ENCODE data around the gene CDK18.

CDK18 gene

DNA sequence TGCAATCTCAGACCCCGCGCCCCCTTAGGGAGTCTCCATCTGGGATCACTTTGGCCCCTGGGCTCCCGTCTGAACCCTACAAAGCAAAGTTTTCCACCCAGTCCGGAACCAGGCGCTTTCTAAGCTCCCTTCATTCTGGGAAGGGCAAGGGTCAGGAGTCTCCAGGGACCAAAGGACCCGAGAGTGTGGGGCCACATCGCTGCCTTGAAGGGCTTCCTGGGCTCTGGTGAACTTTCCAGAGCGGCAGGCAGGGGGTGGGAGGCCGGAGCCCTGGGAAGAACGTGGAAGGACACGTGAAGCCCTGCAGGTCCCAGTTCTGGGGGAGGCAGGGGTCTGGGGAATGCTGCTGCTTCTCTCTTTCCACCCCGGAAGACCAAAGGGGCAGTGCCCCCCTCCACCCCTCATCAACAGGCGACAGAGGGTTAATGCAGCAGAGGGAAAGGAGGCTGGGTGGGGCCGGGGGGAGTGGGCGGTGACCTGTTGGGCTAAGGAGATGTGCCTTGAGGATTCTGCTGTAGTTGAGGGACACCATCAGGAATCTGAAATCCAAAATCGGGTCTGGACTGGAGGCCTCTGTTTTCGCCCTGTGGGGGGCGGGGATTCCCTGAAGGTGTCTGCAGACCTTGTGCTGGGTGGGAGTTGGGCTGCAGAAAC, 734 bp downstream of the CDK18 start:
- no peak for DNase-seq (ENCODE audit: low read depth in 2 of 2)

DNA sequence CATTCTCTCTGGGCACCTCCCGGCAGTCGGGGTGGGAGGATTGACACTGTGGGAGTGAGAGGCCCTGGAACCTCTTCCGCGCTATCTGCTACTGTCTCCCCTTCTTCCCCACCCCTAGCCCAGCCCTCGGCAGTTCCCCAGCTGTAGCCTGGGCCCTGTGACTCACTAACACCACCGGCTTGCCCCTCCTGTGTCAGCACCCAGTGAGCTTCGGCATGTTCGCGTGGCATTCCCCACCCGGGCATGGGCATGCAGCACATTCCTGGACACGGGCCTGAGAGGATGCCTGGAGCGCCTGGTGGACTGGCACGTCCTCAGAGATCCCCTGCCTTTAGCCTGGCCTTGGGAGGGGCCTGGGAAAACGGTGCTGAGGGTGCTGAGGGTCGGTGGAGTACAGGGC, 1.3 kb downstream of the CDK18 start:
- no peak for DNase-seq (ENCODE audit: low read depth in 2 of 2)

DNA sequence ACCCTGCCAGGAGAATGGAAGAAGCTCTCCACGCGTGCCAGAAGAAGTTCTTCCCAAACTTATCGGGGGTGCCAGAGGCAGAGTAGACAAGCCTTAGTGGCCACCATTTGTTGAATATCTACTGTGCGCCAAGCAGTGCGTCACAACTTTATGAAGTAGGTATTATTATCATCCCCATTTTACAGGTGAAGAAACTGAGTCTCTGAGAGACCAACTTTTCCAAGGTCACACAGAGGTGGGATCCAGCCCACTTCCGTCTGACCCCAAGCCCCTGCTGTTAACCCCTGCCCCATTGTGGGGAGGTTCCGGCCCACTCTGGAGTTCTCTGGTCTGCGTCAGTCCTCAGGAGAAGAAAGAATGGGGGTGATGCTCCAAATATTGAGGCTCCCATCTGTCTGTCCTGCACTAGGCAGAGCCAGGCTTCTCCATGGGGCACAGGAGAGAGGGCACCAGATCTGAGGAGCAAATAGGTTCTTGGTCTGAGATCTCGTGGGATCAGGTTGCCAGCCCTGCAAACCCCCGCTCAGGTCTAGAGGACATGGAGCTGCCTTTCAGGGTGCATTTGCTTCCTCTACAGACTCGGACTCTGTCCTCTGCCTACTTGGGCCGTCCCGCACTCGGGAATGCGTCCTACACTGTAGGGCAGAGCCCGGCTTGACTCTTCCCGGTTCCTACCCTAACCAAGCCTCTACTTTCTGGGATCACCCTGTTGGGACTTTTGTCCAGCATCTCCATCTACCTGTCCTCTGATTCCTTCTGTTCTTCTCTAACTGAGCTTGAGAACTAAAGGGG, 2.1 kb downstream of the CDK18 start:
- DNase-seq (ENCODE audit: low read depth in 2 of 2): no peak

DNA sequence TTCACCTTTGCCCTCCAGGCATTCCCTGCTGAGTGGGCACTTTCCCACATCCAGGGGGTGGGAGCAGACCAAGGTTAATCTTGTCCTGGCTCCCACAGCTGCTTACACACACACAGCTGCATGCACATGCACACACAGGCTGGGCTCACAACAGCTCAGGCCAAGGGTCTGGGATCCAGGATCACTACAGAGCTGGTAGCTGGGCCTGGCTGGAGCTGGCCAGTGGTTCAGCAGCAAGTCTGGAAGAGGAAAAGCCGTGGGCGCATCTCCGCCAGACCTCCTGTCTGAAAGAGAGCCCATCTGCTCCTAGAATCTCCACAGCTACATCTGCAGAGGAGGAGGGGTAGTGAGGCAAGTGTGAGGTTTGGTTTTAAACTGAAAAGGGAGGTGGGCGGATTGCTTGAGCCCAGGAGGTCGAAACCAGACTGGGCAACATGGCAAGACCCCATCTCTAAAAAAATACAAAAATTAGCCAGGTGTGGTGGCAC, 3.8 kb downstream of the CDK18 start:
- DNase-seq (ENCODE audit: low read depth in 2 of 2): no peak

DNA sequence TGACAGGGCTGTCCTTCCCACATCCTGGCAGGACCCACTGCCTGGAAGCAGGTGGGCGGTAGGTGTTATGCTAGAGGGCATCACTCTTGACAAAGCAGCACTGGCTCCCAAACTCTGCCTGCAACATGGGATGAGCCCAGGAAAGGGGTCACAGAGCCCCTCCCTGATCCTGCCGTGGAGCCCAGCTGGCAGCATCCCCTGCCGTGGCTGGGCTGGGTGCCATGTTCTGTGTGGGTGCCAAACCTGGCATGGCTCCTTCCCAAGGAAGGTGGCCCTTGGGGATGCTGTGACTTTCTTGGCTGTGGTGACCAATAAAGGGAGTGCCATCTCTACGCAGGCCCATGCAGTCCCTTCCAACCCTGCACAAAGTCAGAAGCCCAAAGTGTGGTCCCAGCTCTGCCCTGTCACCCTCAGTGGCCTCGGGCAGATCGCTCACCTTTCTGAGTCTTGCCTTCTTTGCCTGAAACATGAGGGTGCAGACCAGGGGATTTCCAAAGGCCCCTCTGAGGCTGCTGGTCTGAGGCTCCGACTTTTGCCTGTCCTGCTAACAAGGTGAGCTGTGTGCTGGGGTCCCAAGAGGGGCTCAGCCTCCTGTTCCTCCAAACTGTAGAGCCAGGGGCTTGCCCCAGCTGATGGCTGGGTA, 6.0 kb downstream of the CDK18 start:
- DNase-seq (ENCODE audit: low read depth in 2 of 2): no peak

DNA sequence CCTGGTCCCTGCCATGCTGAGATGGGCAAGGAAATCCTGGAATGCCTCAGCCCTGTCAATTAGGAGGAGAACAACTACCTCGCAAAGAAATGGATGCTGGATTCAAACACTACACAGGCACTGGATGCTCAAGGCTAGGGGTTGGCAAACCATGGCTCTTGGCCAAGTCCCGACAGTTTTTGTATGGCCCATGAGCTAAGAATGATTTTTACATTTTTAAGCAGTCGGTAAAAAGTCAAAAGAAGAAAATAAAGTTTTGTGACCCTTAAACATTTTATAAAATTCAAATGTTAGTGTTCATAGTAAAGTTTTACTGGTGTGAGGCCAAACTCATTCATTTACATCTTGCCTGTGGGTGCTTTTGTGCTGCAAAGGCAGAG, 6.5 kb downstream of the CDK18 start:
- no peak for DNase-seq (ENCODE audit: low read depth in 2 of 2)

DNA sequence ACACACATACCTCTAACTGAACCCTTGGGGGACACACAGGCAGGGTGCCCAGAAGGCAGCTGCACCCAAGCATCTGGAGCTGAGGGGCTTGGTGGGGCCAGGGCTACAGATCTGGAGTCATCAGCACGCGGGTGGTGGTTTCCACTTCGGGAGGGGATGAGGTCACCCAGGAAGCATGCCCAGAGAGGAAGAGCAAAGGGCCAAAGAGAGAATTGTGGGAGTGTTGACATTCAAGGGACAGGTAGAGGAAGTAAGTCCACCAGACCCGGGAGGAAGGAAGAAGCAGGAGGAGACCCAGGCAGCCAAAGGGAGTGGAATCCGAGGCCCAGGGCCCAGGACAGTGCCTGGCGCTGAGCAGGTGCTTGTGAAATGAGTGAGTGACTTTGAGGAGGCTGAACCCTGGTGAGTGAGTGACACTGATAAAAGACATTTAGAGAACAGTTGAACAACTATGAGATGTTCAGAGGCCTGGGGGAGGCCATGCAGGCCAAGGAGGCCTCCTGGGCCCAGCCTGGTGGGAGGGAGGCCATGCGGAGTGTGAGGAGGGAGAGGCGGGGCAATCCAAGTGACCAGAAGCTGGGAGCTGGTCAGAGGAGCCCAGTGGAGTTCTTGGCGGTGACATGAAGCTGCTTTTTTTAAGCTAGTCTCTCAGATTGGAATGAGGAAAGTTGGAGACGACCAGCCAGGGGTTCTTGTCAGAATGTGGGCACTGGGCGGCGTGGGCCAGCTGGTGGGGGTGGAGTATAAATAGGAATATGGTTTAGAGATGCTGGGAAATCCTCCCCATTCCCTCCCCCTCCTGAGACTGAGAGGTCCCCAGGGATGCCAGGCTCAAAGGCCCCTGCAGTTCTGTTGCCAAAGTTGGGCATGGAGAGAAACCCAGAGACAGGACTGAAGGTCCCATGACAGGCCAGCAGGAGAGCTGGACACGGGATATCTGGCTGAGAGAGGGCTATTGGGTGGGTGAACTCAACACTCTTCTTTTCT, 7.9 kb downstream of the CDK18 start:
- DNase-seq (ENCODE audit: low read depth in 2 of 2): no peak

DNA sequence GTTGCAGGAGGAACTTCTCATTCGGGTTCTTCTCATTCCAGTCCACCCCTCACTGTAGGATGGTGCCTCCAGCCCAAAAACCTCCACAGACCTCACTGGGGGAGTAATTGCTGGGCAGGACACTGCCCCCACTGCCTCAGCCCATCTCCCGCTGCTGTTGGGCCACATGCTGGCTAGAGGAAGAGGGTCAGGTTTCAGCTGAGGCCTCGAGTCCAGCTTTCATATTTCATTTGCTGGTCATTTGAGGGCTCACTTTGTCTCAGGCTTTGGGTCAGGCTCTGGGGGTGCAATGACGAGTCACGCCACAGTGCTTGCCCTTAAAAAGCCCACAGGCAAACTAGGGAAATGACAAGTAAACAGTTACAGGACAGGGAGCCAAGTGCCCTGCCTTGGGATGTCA, 9.3 kb downstream of the CDK18 start:
- DNase-seq (ENCODE audit: low read depth in 2 of 2): no peak

DNA sequence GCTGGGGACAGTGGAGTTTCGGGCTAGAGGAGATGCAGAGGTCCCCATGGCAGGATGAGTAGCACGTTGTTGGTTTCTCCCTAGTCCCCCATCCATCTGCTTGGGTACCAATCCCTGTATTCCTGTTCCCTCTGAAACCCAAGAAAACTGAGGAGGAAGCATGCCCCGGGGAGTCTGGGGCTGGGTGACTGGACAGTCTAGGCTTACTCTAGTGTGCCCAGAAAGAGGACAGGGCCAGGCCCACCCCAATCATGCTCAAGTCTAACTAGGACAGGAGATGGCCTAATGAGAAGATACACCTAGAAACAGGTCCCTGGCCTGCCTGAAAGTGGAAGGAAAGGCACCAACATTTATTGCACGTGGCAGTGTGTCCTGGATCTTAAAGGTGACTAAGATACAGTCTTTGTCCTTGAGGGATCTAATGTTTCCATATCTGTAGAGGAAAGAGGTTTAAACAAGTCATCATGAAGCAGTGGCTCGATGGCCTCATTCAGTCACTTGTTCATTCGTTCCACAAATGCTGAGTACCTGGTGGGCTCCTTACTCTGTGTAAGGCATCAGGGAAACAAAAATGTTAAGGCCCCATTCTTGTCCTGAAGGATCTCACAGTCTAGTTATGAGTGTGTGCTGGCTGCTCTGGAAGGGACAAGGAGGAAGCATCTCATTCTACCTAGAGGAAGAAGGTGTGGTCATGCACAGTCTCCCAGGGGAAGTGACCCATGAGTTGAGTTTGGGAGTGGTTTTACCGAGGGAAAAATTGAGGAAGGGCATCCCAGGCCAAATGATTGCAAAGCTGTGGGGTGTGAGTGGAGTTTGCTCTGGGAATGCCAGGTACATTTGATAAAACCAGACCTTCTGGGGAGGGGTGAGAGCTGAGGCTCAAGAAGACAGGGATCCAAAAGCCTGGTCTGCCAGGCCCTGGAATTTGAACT, 10.0 kb downstream of the CDK18 start:
- no peak for DNase-seq (ENCODE audit: low read depth in 2 of 2)

DNA sequence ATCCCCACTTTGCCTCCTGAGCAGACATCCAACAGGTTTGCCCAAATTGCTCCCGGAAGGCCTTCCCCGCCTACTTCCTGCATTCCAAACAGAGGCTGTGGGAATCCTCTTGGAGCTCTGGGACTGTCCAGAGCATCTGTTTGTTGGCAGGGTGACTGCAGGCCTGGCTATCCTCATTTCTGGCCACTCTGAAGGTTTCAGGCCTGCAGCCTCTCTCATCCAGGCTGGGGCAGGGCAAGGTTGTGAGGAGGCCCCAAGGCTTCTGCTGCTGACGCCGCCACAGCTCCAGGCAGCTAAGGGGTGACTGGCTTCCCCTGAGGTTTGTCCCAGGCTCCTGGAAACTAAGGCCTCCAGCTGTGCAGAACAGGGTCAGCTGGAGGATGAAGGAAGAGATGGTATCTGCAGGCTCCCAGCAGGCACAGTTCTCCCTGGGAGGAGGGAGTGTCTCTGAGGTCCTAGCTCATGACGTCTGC, 11.3 kb downstream of the CDK18 start:
- no peak for DNase-seq (ENCODE audit: low read depth in 2 of 2)

DNA sequence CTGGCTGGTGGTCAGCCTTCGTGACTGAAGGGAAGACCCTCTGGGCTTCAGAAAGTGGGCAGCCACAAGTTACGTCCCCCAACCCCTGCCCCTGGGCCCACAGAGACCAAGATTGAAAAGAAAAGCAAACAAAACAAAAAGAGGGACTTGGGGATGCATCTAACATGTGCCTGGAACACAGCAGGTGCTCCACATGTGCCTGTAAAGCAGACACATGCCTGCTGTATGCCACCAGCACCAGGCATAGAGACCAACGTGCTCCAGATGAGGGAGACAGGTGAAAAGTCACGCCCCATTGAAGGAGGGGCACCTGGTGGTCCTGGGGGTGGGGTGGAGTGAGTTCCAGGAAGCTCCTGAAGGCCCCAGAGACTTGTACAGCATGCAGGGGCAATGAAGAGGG, 11.9 kb downstream of the CDK18 start:
- no peak for DNase-seq (ENCODE audit: low read depth in 2 of 2)

DNA sequence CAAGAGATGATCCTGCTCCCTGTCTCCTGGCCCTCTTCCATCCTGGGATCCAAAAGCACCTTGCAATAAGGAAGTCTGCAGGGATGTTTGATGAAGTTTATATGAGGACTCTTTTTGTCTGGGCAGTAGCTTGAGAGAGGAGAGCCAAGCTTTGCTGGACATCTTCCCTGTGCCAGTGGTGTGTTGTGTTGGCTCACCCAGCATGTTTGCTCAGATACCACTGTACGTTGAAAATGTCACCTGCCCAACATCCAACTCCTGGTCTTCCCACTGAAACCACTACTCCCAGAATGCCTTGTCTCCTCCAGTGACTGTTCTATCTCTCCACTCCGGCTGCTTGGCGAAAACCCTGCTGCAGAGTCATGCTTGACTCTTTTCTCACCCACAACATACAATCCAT, 12.8 kb downstream of the CDK18 start:
- DNase-seq (ENCODE audit: low read depth in 2 of 2): no peak

DNA sequence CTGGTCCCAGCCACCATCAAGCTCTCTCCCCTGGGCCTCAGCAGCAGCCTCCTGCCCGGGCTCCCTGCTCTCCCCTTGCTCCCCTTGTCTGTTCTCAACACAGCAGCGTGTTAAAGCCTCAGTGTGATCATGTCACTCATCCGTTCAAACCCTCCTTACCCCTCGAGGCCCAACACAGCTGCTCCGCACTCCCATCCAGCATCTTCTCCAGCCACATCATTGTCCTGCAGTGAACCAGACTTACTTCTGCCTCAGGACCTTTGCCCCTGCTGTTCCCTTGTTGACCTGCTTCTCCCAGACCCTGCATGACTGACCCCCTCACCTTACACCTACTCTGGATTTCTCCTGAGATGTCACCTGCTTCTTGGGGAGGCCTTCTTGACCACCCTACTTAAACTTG, 13.3 kb downstream of the CDK18 start:
- no peak for DNase-seq (ENCODE audit: low read depth in 2 of 2)

DNA sequence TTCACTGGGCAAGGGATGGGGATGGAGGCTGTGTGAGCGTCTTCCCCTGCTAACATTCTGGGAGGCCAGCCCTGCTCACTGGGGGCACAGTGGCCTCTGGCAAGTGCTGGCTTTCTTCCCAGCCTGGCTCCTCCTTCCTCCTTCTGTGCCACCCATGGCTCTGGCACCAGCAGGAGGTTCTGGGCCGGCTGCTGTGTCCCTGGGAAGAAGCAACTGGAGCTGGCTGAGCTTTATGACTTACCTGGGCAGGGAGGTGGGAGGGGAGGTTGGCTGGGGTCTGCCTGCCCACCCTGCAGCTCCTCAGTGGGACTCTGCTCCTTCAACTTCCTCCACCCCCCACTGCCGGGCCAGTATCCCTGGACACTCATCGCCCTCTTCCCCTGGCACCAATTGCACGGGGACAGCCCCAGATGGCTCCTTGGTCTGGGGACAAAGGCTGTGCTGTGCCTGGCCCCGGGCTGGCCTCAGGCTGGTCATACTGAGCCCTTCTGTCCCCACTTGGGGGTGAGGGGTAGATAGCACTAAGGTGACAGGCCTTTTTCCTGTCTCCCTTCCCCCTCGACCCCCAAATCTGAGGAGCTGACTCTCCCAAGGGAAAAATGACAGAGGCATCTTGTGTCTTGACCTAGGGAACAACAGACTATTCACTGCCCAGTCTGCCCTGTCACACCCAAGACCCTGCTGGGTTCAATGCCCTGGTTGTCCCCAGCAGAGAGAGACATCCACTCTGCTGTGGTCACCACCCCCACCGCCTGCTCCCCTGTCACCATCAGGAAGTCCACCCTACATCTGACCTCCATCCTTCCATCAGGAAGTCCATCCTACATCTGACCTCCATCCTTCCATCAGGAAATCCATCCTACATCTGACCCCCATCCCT, 14.4 kb downstream of the CDK18 start:
- no peak for DNase-seq (ENCODE audit: low read depth in 2 of 2)

DNA sequence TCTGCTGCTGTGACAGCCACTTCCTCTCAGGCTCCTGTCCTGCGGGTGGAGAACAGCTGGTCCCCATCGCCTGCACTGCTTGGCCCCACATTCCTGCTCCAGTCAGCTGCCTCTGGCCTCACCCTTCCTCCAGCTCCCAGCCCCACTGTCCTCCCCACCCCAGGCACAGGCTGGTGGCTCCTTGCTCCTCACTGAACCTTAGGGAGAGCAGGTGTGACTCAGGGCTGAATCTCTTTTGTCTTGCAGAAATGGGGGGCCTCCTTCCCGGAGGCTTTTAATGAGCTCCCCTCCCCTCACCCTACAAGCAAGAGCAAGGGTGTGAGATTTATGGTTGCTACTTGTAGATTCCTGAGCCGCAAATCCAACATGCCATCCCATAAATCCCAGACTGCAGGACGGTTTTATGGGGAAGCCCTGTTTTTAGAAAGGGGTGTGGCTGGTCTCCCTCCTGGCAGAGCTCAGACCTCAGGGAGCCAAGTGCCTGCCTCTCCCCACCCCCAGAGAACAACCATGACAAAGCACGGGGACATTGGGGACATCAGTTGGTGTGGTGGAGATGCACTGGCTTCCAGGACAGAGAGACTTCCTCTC, 15.2 kb downstream of the CDK18 start:
- DNase-seq (ENCODE audit: low read depth in 2 of 2): no peak

DNA sequence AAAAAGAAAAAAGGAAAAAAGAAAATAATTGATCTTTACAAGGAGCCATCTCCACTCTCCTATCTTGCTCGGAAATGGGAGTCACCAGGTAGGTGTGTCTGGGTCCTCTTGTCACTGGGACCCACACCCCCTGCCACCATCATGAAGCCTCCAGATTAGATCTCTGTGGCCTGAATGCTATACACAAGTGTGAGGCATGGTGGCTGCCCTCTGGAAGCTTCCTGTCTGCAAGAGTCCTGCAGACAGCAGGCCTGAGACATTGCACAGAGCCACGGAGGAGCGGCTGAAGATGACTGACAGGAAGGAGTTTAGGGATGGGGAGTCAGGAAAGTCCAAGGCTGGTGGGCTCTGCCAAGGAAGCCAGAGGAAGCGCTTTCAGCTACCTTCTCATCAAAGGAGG, 16.2 kb downstream of the CDK18 start:
- DNase-seq (ENCODE audit: low read depth in 2 of 2): no peak

DNA sequence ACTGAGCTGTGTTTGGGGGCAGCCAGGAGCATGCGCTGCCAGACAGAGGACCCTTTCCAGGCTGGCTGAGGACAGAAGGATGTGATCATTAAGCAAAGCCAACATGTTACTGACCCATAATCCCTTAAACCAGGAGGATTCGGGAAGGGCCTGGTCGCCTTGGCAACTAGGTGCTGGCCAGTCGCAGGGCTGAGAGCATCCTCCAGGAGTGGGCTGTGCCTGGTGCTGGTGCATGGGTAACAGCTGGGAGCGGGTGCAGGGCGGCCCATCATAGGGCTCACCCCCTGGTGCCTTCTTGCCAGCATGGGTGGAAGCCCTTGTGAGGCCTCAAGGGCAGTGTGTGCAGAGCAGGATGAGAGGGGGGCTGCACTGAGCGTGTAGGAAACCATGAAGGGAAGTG, 17.2 kb downstream of the CDK18 start:
- DNase-seq (ENCODE audit: low read depth in 2 of 2): no peak

DNA sequence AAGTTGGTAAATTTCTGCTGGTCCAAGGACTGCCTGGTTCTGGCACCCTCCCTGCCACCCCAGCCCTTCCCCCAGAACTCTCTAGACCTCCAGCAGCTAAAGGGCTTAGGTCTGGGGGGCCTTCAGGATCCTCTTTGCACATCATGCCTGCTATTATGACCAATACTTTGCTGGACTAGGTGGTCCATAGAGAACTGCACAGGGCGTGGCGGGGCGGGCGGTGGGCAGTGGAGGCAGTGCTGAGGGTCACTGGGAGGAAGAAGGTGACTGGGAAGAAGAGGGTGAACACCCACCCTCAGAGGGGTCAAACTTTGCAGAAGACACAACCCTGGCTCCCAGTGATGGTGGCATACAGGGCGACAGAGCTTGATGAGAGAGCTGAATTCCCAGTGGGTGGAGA, 18.2 kb downstream of the CDK18 start:
- no peak for DNase-seq (ENCODE audit: low read depth in 2 of 2)

DNA sequence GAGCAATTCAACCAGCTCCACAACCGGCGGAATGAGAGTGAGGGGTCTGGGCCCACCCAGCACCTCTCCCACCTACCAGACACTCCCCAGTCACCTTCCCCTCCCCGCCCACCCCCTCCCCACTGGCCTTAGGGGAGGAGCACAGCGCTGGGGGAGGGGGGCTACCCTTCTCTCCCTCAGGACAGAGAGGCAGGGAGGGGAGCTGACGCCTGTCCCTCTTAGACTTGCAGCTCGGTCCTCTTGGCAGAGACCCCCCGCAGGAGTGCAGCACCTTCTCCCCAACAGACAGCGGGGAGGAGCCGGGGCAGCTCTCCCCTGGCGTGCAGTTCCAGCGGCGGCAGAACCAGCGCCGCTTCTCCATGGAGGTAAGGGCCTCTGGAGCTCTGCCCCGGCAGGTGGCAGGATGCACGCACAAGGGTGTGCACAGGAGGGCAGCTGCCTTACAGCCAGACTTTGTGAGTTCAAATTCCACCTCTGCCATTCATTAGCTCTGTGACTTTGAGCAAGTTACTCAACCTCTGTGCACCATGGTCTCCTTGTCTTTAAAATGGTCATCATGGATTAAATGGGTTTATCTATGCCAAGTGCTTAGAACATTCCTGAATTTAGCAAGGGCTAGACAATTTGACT, 18.9 kb downstream of the CDK18 start:
- DNase-seq (ENCODE audit: low read depth in 2 of 2): no peak

Measured in stimulated activated CD4-positive, alpha-beta T cell treated with anti-CD3 and anti-CD28 coated beads, Interleukin-4, amount 100 ng/mL, for 48 hours (primary cell).